GM12874 (cell line): ENCODE results near the gene PDCD2L.

Experiments
- TF ChIP-seq, protein P1 (sequence below): IDR thresholded peaks from 2 replicates; pipeline ENCODE4 v1.5.1; 2011; ENCODE audit warnings: low read depth, mild to moderate bottlenecking, control low read depth, low read length, moderate library complexity; ENCODE audit not compliant: insufficient read depth

Gene PDCD2L

DNA sequence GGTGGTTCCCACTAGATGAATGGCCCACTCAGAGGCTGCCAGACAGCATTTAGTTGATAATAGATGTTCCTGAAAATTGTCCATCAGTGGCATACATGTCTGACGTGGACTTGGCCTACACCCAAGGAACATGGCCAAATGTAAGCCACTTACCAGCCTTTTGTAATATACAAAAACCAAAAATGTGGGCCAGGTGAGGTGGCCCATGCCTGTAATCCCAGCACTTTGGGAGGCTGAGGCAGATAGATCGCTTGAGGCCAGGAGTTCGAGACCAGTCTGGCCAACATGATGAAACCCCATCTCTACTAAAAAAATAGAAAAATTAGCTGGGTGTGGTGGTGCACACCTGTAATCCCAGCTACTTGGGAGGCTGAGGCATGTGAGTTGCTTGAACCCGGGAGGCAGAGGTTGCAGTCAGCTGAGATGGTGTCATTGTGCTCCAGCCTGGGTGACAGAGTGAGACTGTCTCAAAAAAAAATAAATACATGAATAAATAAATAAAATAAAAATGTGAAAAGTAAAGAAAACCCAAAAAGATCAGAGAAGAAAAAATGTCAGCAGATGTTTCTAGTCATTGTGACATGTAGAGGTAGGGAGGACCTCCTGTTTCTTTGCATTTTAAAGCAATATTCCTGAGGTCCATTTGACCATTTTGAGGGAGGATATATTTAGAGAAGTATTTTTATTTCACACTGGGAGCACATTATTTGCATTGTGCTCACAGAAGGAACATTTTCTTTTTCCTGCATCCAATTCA, 70.2 kb downstream of the PDCD2L start:
- TF ChIP-seq, protein P1, sequence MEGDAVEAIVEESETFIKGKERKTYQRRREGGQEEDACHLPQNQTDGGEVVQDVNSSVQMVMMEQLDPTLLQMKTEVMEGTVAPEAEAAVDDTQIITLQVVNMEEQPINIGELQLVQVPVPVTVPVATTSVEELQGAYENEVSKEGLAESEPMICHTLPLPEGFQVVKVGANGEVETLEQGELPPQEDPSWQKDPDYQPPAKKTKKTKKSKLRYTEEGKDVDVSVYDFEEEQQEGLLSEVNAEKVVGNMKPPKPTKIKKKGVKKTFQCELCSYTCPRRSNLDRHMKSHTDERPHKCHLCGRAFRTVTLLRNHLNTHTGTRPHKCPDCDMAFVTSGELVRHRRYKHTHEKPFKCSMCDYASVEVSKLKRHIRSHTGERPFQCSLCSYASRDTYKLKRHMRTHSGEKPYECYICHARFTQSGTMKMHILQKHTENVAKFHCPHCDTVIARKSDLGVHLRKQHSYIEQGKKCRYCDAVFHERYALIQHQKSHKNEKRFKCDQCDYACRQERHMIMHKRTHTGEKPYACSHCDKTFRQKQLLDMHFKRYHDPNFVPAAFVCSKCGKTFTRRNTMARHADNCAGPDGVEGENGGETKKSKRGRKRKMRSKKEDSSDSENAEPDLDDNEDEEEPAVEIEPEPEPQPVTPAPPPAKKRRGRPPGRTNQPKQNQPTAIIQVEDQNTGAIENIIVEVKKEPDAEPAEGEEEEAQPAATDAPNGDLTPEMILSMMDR: no peak

GRCh38 chr19:34475026-34475974, 71.1 kb downstream of the PDCD2L start:
- TF ChIP-seq, protein P1: no peak
